ENCODE measurements around the gene TANC1.
"Not testable (repeated sequence)": the region's sequence is repeated elsewhere in the genome, so short reads cannot be mapped to it uniquely, and the experiment has no call there.

TANC1 gene

GRCh38 chr2:159032580-159032979, 64.1 kb downstream of the TANC1 start:
- no peak for DNase-seq

DNA sequence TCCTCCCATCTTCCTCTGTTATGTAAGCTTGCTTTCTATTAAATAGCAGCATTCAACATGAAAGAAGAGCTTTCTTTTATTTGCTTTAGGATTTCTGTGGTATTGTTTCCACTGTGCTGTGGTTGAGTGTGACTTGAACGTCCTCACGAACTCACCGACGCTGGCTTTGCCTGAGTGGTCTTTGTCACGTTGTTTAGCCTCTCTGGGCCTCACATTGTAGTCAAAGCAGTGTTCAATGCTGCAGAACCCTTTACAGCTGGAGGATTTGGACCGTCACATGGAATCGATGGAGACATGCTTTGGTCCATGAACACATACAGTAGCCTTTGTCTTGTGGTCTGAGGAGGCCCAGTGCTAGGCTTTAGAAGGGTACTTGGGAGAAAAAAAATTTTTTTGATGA, 66.3 kb downstream of the TANC1 start:
- no peak for DNase-seq

DNA sequence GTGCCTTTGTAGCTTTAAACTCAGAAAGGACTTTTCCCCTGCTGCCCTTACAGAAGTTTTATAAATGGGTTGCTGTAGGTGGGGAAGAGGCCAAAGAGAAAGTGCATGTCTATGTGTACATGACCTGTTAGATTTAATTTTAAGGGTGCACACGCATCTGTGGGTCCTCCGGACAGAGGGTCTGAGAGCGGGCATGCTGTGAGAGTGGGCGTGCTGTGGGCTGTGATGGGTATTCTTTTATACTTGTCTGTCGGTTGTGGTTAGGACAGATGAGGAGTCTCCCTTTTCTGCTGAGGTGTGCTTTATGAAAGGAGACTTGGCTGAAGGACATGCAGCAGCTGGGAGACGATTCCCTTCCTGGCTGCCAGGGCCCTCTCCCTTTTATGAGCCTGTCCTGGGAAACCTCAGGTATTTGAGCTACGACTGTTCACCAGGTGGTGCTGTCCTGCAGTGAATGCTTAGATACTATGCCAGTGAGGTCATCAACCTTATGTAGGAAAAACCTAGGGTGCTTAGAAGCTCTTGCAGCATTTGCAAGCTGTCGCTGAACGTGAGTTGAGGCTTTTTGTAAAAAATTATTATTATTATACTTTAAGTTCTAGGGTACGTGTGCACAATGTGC, 67.5 kb downstream of the TANC1 start:
- peak; percentile 33 for DNase-seq

DNA sequence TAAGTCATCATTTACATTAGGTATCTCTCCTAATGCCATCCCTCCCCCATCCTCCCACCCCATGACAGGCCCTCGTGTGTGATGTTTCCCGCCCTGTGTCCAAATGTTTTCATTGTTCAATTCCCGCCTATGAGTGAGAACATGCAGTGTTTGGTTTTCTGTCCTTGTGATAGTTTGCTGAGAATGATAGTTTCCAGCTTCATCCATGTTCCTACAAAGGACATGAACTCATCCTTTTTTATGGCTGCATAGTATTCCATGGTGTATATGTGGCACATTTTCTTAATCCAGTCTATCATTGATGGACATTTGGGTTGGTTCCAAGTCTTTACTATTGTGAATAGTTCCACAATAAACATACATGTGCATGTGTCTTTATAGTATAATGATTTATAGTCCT, 68.0 kb downstream of the TANC1 start:
- not testable (repeated sequence) for DNase-seq

DNA sequence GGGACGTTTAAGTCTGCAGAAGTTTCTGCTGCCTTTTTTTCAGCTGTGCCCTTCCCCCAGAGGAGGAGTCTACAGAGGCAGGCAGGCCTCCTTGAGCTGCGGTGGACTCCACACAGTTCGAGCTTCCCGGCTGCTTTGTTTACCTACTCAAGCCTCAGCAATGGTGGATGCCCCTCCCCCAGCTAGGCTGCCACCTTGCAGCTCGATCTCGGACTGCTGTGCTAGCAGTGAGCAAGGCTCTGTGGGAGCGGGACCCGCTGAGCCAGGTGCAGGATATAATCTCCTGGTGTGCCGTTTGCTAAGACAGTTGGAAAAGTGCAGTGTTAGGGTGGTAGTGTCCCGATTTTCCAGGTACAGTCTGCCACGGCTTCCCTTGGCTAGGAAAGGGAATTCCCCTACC, 72.9 kb downstream of the TANC1 start:
- DNase-seq, result not testable (repeated sequence)

DNA sequence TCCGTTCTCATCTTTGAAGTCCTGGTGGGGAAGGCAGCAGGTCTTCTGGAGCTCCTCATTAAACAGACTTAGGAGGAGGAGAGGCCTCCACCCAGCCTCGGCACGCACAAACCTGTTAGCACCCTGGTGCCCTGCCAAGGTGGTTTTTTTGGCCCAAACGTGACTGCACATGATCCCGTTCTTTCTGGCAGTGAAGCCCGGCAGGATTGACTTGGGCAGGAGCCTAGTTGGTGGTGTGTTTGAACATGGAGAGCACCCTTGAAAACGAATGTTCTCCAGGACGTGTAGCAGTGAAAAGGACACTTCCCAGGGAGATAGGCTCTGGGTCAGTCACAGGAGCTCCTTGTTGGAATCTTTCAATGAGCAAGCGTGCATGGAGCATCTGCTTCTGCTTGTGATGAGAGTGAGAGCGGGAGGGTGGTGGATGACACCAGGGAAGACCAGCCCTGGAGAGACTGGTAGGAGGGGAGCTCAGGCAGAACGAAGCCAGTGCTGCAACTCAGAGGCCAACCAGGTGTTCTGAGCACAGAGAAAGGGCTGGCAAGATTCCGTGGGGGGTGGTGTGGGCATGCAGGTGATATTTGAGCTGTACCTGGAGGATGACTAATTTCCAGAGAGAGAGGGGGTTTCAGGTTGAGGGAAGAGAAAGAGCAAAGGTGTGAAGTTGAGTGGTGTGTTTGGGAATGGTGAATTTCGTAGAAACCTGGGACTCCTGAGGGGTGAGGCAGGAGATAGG, 73.8 kb downstream of the TANC1 start:
- no peak for DNase-seq

GRCh38 chr2:159043710-159044109, 75.3 kb downstream of the TANC1 start:
- no peak for DNase-seq

GRCh38 chr2:159044804-159045286, 76.4 kb downstream of the TANC1 start:
- no peak for DNase-seq

- no peak for DNase-seq
These were observed 77.4 kb downstream of the TANC1 start for GRCh38 chr2:159045545-159046454.

DNA sequence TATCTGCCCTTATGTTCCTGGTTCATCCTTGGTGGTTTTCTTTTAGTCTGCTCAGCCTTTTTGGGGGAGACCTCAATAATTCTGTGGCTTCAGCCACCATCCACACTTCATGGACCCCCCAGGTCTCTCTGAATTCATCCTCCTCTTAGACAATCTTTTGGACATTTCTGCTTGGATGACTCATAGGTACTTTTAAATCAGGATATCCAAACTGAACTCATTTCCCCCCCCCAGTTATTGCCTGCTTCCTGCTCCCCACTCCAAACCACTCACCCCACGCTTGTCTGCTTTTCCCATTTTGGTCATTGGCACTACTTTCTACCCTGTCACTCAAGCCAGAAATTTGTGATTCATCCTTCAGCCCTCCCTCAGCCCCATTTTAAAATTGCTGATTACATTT, 78.5 kb downstream of the TANC1 start:
- no peak for DNase-seq

- no peak for DNase-seq
These were observed 82.0 kb downstream of the TANC1 start for GRCh38 chr2:159050426-159050825.

GRCh38 chr2:159051133-159051532, 82.7 kb downstream of the TANC1 start:
- no peak for DNase-seq

DNA sequence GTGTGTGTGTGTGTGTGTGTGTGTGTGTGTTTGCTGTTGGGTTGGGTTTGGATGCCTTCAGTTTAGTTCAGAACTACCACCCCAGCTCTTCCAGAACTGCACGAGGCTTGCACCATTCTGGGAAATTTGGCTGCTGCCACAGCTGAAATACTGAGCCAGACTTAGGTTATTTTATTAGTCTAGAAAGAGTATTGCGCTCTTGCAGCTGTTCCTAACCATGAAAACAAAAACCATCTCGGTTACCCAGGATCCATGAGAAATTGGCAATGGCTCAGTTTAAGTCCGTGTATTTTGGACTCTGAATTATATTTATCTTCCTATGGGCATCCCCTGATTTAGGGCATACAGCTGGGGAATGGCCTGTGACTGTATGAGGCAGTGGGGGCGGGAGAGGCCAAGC, 83.2 kb downstream of the TANC1 start:
- DNase-seq, result no peak

DNA sequence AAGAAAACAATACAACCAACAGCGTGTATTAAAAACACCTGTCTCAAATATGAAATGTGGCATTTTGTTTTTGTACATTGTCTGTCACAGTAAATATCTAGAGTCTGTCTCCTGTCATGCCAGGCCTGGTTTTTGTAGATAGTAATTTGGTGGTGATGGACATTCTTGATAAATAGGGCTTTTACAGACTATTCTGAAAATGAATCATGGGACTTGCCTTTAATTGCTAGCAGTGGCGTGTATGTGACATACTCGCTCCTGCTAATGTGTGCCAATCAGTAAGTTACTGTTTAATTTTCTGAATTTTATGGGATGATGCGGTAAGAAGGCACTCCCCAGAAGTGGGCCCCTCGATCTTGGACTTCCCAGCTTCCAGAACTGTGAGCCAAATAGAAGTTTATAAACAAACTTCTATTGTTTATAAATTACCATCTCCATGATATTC, 83.7 kb downstream of the TANC1 start:
- no peak for DNase-seq

GRCh38 chr2:159053161-159054031, 85.0 kb downstream of the TANC1 start:
- DNase-seq, result no peak

DNA sequence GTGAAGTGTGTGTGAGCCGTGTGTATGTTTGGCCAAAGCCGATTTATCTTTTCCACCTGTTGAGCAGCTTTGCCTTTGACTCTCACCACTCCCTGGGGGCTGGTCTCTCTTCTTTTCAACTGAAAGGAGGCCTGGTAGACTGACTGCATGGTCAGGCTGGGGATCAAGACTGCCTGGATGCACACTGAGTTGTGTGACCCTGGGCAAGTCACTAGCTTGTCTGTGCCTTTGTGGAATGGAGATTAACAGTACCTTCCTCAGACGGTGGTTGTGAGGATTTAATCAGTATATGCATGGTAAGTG, 85.5 kb downstream of the TANC1 start:
- no peak for DNase-seq

GRCh38 chr2:159054985-159055384, 86.5 kb downstream of the TANC1 start:
- DNase-seq, result no peak

DNA sequence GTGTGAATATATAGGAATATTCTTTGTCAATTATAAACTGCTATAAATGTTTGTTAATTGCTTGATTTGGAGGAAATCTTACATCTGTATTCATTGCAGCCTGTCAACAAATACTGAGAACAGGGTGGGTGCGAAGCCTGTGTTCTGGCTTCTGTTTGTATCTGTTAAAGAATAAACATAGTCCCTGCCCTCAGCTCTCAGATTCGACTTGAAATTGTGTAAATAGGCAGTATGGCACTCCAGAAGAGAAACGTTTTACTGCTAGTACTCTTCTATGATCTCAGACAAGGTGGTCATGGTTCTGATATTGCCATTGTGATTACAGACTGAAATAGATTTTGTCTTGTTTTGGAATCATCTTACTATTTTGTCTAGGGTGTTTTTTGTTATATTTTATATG, 92.1 kb downstream of the TANC1 start:
- DNase-seq, result no peak

DNA sequence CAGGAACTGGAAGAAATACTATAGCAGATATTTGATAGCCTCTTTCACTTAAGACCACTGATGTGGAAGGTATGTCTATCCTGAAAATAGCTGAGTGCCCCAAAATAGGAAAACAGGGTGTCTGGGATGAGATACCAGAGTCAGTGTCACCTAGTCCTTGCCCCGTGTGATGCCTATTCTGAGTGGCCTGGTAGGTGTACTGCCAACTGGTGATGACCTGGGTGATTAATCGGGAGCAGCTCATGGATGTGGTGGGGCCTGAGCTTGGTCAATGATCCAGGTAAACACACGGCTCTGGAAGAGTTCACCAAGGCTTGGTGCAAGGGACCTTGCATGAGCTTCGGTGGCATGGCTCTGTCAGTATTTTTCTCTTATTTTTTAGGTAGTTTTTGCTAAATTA, 95.2 kb downstream of the TANC1 start:
- DNase-seq, result no peak

- DNase-seq, result no peak
These were observed 96.2 kb downstream of the TANC1 start for GRCh38 chr2:159064446-159065301.

- no peak for DNase-seq
These were observed 96.9 kb downstream of the TANC1 start for GRCh38 chr2:159065313-159065712.

- DNase-seq, result no peak
These were observed 97.5 kb downstream of the TANC1 start for GRCh38 chr2:159065891-159066290.
